Measurements from ENCODE around the gene ALKBH2.

The ALKBH2 gene

GRCh38 chr12:109105176-109105575 lies 11.9 kb upstream of the ALKBH2 start:
- TF ChIP-seq CTCF (IDR thresholded peaks at IDR 0.05; ENCODE audit: borderline replicate concordance, control extremely low read depth, extremely low read depth, insufficient read depth, missing control alignments): no peak
- DNase-seq (ENCODE audit: low spot score): no peak
- in situ Hi-C loops (cut with MboI; ENCODE audit: low sequenced_read_pairs, unreplicated experiment): no loop called here

GRCh38 chr12:109102491-109102890 lies 9.2 kb upstream of the ALKBH2 start:
- no peak for TF ChIP-seq CTCF (IDR thresholded peaks at IDR 0.05; ENCODE audit: borderline replicate concordance, control extremely low read depth, extremely low read depth, insufficient read depth, missing control alignments)
- in situ Hi-C loops (cut with MboI; ENCODE audit: low sequenced_read_pairs, unreplicated experiment): no loop called here
- no peak for DNase-seq (ENCODE audit: low spot score)

GRCh38 chr12:109100741-109101140 lies 7.5 kb upstream of the ALKBH2 start:
- in situ Hi-C loops (cut with MboI; ENCODE audit: low sequenced_read_pairs, unreplicated experiment): no loop called here
- no peak for TF ChIP-seq CTCF (IDR thresholded peaks at IDR 0.05; ENCODE audit: borderline replicate concordance, control extremely low read depth, extremely low read depth, insufficient read depth, missing control alignments)
- no peak for DNase-seq (ENCODE audit: low spot score)

- in situ Hi-C loops (cut with MboI; ENCODE audit: low sequenced_read_pairs, unreplicated experiment): loop anchor here (25.0 kb wide), 3 partner anchors 212 to 537 kb away; partner anchors contain the start of genes DAO, ISCU and SART3
- no peak for TF ChIP-seq CTCF (IDR thresholded peaks at IDR 0.05; ENCODE audit: borderline replicate concordance, control extremely low read depth, extremely low read depth, insufficient read depth, missing control alignments)
- no peak for DNase-seq (ENCODE audit: low spot score)
Measured at GRCh38 chr12:109099431-109100020, 6.3 kb upstream of the ALKBH2 start.

DNA sequence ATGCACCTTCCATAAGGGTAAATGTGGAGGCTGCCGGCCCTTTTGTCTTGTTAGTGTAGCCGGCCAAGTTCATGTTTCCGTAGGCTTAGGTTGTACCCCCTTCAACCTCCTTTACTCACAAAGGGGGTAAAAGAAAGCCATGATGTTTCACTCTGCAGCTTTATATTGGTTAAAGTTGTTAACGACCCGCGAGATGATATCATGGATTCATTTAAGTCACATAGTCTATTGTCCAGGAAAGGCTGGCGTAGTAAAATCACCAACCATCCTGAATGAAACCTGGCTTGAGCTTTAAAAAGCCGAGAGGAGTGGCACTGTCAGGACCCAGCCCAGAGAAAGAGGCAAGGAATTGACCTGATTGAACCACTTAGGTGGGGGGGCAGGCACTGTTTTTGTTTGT lies 5.4 kb upstream of the ALKBH2 start:
- in situ Hi-C loops (cut with MboI; ENCODE audit: low sequenced_read_pairs, unreplicated experiment): loop anchor here (25.0 kb wide), 3 partner anchors 211 to 536 kb away; partner anchors contain the start of genes DAO, ISCU and SART3
- DNase-seq (ENCODE audit: low spot score): no peak
- no peak for TF ChIP-seq CTCF (IDR thresholded peaks at IDR 0.05; ENCODE audit: borderline replicate concordance, control extremely low read depth, extremely low read depth, insufficient read depth, missing control alignments)

GRCh38 chr12:109098183-109098604 lies 4.9 kb upstream of the ALKBH2 start:
- in situ Hi-C loops (cut with MboI; ENCODE audit: low sequenced_read_pairs, unreplicated experiment): loop anchor here (25.0 kb wide), 3 partner anchors 211 to 536 kb away; partner anchors contain the start of genes DAO, ISCU and SART3
- no peak for TF ChIP-seq CTCF (IDR thresholded peaks at IDR 0.05; ENCODE audit: borderline replicate concordance, control extremely low read depth, extremely low read depth, insufficient read depth, missing control alignments)
- DNase-seq (ENCODE audit: low spot score): no peak
